ENCODE data around the gene RRAS. TPM values are rescaled to one million over a fixed set of nuclear protein-coding genes. Genes with fewer than 3 reads are reported as not detected.

RRAS gene
- total and polyA plus RNA-seq, 4 donors = 4.1 to 18.5 (median 11.1) TPM

GRCh38 chr19:49599378-49600295, 40.3 kb downstream of the RRAS start:
- Histone ChIP-seq H3K4me1 (ENCODE audit: control insufficient read depth in 4 of 4, insufficient read depth in 4 of 4, low read length in 3 of 4) (no peaks in the 10 kb centered on the region), H3K9ac (ENCODE audit: low read depth in 1 of 2, low read length in 2 of 2) (no peak overlapping the region), H3K27me3 (ENCODE audit: control insufficient read depth in 4 of 4, insufficient read depth in 4 of 4, low read length in 3 of 4) (no peaks in the 10 kb centered on the region), H3K4me3 (ENCODE audit: low read depth in 1 of 3, low read length in 3 of 3) (no peak overlapping the region), H3K36me3 (ENCODE audit: control insufficient read depth in 4 of 4, insufficient read depth in 3 of 4, low read depth in 1 of 4, low read length in 3 of 4) (peaks cover 18 to 40% (median 22%) of the 10 kb centered on the region in 4 donors), H3K9me3 (ENCODE audit: control insufficient read depth in 4 of 4, low read length in 3 of 4) (no peaks in the 10 kb centered on the region), H3K27ac (ENCODE audit: low read depth in 1 of 2, low read length in 2 of 2) (no peak overlapping the region)
- WGBS = 95% methylated on average over 26 of the region's 26 CpGs
- no peak for DNase-seq (ENCODE audit: low spot score)
- TF ChIP-seq EGR1 (IDR thresholded peaks at IDR 0.05; ENCODE audit: low read depth in 2 of 2) (no peak), HNF4A (conservative IDR thresholded peaks at IDR 0.05) (no peak), CTCF (IDR thresholded peaks at IDR 0.05; ENCODE audit: low read depth, low read length, missing input control) (no peak), FOXA2 (IDR thresholded peaks at IDR 0.05) (no peak), NR2F2 (IDR thresholded peaks at IDR 0.05) (no peak), JUND (IDR thresholded peaks at IDR 0.05) (no peak)

- Histone ChIP-seq H3K9ac (ENCODE audit: low read depth in 1 of 2, low read length in 2 of 2) (no peak overlapping the region), H3K27me3 (ENCODE audit: control insufficient read depth in 4 of 4, insufficient read depth in 4 of 4, low read length in 3 of 4) (no peaks in the 10 kb centered on the region), H3K36me3 (ENCODE audit: control insufficient read depth in 4 of 4, insufficient read depth in 3 of 4, low read depth in 1 of 4, low read length in 3 of 4) (peaks cover 13 to 46% (median 20%) of the 10 kb centered on the region in 4 donors), H3K4me1 (ENCODE audit: control insufficient read depth in 4 of 4, insufficient read depth in 4 of 4, low read length in 3 of 4) (peaks cover 0 to 3% (median under 1%) of the 10 kb centered on the region in 4 donors), H3K9me3 (ENCODE audit: control insufficient read depth in 4 of 4, low read length in 3 of 4) (no peaks in the 10 kb centered on the region), H3K4me3 (ENCODE audit: low read depth in 1 of 3, low read length in 3 of 3) (no peak overlapping the region), H3K27ac (ENCODE audit: low read depth in 1 of 2, low read length in 2 of 2) (no peak overlapping the region)
- TF ChIP-seq FOXA2 (IDR thresholded peaks at IDR 0.05) (no peak), HNF4G (IDR thresholded peaks at IDR 0.05) (no peak), TAF1 (conservative IDR thresholded peaks at IDR 0.05) (no peak), YY1 (IDR thresholded peaks at IDR 0.05) (no peak), RXRA (IDR thresholded peaks at IDR 0.05) (no peak), SP1 (IDR thresholded peaks at IDR 0.05) (no peak), FOXA1 (IDR thresholded peaks at IDR 0.05) (no peak), CTCF (IDR thresholded peaks at IDR 0.05; ENCODE audit: low read depth, low read length, missing input control) (no peak), RAD21 (IDR thresholded peaks at IDR 0.05) (no peak), ZBTB33 (IDR thresholded peaks at IDR 0.05) (no peak)
- DNase-seq (ENCODE audit: low spot score) = no peak
- 97% methylated on average over 29 of the region's 29 CpGs for WGBS
Observed at GRCh38 chr19:49597703-49597974, 42.3 kb downstream of the RRAS start.

All from liver (tissue), 9 donors.